GM19397 (cell line): ENCODE data around the gene TUFT1.
"Not testable (repeated sequence)": the region's sequence is repeated elsewhere in the genome, so short reads cannot be mapped to it uniquely, and the experiment has no call there.

Experiments used
- ATAC-seq: cut with Tn5 transposase; IDR thresholded peaks from one replicate; pipeline ENCODE4 v1.9.1; 2021; ENCODE audit warnings: mild to moderate bottlenecking, moderate library complexity; ENCODE audit not compliant: unreplicated experiment

Gene TUFT1

GRCh38 chr1:151512326-151512725 is 27.8 kb upstream of the TUFT1 start:
- no peak for ATAC-seq

DNA sequence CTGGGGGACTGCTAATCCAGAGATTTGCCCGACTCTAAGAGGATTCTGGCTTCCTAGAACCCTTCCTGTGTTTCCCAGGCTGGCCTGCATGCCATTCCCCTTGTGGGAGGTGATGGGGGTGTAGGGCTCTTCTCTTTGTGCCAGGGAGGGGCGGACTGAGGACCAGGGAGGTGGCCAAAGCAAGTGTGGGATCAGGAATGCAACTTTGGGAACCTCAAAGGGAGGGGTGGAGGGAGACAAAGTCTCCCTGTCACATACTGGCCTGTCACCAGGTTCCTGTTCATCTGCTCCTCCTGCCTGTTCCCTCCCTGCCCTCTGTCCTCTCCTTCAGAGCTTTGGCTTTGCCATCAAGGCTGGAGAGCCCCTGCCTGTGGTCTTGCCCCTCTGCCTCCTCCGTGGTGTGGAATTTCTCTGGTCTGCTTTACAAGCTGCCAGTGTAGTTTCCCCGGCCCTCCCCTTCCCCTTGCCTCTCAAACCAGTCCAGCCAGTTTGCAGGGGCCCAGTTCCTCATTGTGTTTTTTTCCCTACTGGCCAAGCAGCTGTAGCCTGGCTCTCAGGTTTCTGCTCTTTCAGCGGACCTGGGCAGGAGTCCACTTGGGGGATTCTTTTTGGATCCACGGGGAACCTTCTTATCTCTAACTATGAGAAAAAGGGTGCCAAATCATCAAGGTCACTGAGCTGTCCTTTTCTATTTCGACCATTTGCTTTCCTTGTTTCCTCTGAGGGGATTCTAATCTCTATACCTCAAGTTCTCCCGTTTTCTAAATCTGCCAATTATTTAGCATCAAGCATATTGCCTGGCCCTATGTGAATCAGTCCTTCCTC is 27.1 kb upstream of the TUFT1 start:
- ATAC-seq, result no peak

- no peak for ATAC-seq
These were observed 26.4 kb upstream of the TUFT1 start for GRCh38 chr1:151513626-151514121.

DNA sequence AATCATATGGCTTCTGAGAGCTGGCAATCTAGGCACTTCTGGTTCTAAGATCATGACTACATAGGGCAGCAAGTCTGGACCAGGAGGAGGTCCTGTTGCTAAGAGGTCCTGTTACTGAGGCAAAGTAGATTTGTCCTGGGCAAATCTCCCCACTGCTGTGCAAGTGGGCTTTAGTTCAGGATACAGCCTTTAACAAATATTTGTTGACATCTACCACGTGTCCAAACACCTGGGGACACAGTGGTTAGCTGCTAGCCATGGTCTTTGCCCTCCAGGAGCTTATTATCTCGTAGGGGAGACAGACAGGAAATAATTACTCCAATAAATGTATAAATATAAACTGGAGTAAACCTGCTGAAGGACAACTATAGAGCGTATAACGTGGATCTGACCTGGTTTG is 25.7 kb upstream of the TUFT1 start:
- no peak for ATAC-seq

- ATAC-seq, result no peak
These were observed 24.8 kb upstream of the TUFT1 start for GRCh38 chr1:151515265-151515664.

- ATAC-seq, result no peak
These were observed 24.0 kb upstream of the TUFT1 start for GRCh38 chr1:151516031-151516511.

DNA sequence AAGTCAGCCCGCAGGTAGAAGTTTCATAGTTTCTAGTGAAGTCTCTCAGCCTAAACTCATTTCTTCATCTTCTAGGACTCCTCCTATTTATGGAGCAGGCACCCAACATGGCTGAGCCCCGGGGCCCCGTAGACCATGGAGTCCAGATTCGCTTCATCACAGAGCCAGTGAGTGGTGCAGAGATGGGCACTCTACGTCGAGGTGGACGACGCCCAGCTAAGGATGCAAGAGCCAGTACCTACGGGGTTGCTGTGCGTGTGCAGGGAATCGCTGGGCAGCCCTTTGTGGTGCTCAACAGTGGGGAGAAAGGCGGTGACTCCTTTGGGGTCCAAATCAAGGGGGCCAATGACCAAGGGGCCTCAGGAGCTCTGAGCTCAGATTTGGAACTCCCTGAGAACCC is 21.7 kb upstream of the TUFT1 start:
- no peak for ATAC-seq

DNA sequence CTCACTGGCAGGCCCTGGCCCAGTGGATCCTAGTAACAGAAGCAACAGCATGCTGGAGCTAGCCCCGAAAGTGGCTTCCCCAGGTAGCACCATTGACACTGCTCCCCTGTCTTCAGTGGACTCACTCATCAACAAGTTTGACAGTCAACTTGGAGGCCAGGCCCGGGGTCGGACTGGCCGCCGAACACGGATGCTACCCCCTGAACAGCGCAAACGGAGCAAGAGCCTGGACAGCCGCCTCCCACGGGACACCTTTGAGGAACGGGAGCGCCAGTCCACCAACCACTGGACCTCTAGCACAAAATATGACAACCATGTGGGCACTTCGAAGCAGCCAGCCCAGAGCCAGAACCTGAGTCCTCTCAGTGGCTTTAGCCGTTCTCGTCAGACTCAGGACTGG is 21.2 kb upstream of the TUFT1 start:
- no peak for ATAC-seq

DNA sequence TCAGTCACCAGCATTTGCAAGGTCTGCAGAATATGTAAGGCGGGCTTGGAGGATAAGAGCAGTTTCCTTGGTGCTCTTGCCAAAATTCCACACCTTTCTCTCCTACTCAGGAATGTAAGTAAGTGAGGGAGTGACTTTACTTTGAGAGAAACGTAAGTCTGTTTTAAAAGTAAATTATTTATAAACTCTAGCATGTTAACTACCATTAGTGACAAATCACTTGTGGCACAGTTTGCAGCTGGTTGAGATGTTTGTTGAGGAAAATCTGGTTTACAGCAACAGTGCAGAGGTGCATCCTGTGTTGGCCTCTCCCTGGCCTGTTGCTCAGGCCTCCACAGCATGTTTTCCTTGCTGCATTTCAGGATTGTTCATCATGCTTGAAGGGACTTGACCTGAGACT is 20.4 kb upstream of the TUFT1 start:
- no peak for ATAC-seq

GRCh38 chr1:151520359-151520758 is 19.8 kb upstream of the TUFT1 start:
- ATAC-seq, result no peak

DNA sequence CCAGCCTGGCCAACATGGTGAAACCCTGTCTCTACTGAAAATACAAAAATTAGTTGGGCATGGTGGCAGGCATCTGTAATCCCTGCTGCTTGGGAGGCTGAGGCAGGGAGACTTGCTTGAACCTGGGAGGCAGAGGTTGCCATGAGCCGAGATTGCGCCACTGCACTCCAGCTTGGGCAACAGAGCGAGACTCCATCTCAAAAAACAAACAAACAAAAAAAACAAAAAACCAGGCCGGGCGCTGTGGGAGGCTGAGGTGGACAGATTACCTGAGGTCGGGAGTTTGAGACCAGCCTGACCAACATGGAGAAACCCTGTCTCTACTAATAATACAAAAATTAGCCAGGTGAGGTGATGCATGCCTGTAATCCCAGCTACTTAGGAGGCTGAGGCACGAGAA is 17.7 kb upstream of the TUFT1 start:
- not testable (repeated sequence) for ATAC-seq

- no peak for ATAC-seq
These were observed 16.8 kb upstream of the TUFT1 start for GRCh38 chr1:151523326-151523725.

GRCh38 chr1:151524736-151525135 is 15.4 kb upstream of the TUFT1 start:
- no peak for ATAC-seq

- ATAC-seq, result no peak
These were observed 13.2 kb upstream of the TUFT1 start for GRCh38 chr1:151526735-151527525.

DNA sequence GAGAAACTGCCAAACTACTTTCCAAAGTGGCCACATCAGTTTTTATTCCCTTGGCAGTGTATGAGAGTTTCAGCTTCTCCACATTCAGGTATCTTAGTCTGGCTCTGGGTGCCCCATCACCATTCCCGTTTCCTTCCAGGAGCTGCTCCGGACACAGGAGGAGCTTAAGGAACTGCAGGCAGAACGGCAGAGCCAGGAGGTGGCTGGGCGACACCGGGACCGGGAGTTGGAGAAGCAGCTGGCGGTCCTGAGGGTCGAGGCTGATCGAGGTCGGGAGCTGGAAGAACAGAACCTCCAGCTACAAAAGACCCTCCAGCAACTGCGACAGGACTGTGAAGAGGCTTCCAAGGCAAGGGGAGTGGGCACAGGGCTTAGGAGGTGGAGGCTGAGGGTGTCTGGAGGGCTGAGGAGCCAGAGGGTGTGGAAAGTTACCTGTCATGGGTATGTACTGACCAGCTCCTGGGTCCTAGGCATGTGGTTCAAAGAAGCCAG is 10.9 kb upstream of the TUFT1 start:
- no peak for ATAC-seq

DNA sequence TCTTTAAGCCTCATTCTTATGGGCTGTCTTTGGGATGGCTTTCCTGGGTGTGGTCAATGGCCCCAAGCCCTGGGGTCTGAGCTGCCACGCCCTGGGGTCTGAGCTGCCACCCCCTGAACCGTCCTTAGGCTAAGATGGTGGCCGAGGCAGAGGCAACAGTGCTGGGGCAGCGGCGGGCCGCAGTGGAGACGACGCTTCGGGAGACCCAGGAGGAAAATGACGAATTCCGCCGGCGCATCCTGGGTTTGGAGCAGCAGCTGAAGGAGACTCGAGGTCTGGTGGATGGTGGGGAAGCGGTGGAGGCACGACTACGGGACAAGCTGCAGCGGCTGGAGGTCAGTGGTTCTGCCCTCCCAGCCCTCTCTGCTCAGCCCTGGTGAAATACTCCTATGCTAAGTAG is 10.3 kb upstream of the TUFT1 start:
- no peak for ATAC-seq

DNA sequence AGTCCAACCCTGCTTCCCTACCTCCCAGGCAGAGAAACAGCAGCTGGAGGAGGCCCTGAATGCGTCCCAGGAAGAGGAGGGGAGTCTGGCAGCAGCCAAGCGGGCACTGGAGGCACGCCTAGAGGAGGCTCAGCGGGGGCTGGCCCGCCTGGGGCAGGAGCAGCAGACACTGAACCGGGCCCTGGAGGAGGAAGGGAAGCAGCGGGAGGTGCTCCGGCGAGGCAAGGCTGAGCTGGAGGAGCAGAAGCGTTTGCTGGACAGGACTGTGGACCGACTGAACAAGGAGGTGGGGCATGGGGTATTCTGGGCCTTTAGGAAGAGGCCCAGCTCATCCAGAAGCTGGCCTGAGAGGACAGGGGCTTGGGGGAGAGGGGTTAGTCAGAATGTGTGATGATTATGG is 9.6 kb upstream of the TUFT1 start:
- no peak for ATAC-seq

DNA sequence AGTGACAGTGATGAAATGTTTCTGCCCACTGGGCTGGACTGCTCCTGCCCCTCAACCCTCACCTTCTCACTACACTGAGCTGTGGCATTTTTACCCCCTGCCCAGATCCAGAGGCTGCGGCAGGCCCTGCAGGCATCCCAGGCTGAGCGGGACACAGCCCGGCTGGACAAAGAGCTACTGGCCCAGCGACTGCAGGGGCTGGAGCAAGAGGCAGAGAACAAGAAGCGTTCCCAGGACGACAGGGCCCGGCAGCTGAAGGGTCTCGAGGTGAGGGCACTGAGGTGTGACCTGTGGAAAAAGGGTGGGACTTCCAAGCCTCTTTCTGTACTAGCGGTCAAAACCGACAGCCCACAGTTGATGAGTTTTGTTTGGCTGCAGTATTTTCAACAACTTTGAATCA is 6.2 kb upstream of the TUFT1 start:
- no peak for ATAC-seq

DNA sequence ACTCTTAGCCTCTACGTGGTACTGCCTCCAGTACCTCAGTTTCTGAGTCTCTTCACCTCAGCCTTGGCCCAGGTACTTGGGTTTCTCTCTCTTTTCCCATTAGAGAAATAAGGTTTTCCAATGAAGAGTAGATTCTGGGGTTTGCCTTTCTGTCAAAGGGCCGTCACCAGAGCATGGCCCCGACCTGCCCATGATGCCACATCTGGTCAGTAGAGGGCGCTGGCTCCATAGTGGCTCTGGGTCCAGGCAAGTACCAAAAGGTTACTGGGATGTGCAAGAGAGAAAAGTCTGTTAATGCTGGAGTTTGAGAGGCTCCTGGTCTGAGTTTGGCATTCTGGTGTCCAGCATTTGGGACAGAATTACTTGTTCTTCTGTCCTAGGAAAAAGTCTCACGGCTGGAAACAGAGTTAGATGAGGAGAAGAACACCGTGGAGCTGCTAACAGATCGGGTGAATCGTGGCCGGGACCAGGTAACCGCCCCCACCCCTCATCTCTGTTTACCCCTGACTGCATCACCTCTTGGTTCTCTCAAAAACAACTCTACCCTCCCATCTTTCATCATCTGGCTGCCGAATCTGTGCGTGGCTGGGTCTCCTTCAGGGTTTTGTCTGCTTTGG is 5.3 kb upstream of the TUFT1 start:
- no peak for ATAC-seq

GRCh38 chr1:151535326-151536271 is 4.5 kb upstream of the TUFT1 start:
- no peak for ATAC-seq
